Bronchial epithelial cell (primary cell): ENCODE data around the gene B4GALT5. TPM values are rescaled to one million over a fixed set of nuclear protein-coding genes. Genes with fewer than 3 reads are reported as not detected.

Source experiments
- DNase-seq: peaks from one replicate; pipeline ENCODE4 v3.0.0-alpha.2; 2010; ENCODE audit warnings: low read depth
- FAIRE-seq: peaks from 2 replicates; lab custom pipeline; 2011; peaks lifted over from hg19 to GRCh38; lab: Jason Lieb, UNC
- H3K27me3 ChIP-seq: 2 replicates; pipeline ENCODE4 v1.5.1; 2011; ENCODE audit warnings: low read length; ENCODE audit not compliant: control insufficient read depth, insufficient read depth
- H3K36me3 ChIP-seq: 2 replicates; pipeline ENCODE4 v1.5.1; 2011; ENCODE audit warnings: low read length; ENCODE audit not compliant: control insufficient read depth, insufficient read depth
- H3K4me3 ChIP-seq: 2 replicates; pipeline ENCODE4 v1.5.1; 2011; ENCODE audit warnings: mild to moderate bottlenecking, low read depth, low read length, control low read depth
- total RNA-seq: library from RNA; depleted of rRNA; stranded (reverse); fragments of >200 nt; gene quantifications from 2 replicates; pipeline ENCODE4 v1.2.1, GENCODE V29; 2014
- TF ChIP-seq, protein P1 (sequence below): IDR thresholded peaks from 2 replicates; pipeline ENCODE4 v1.5.1; 2011; ENCODE audit warnings: mild to moderate bottlenecking, moderate library complexity, low read length, control low read depth, inconsistent platforms; ENCODE audit not compliant: insufficient read depth, severe bottlenecking

The B4GALT5 gene
- total RNA-seq, 1 donor from 2014 or later, result 9.7 TPM

DNA sequence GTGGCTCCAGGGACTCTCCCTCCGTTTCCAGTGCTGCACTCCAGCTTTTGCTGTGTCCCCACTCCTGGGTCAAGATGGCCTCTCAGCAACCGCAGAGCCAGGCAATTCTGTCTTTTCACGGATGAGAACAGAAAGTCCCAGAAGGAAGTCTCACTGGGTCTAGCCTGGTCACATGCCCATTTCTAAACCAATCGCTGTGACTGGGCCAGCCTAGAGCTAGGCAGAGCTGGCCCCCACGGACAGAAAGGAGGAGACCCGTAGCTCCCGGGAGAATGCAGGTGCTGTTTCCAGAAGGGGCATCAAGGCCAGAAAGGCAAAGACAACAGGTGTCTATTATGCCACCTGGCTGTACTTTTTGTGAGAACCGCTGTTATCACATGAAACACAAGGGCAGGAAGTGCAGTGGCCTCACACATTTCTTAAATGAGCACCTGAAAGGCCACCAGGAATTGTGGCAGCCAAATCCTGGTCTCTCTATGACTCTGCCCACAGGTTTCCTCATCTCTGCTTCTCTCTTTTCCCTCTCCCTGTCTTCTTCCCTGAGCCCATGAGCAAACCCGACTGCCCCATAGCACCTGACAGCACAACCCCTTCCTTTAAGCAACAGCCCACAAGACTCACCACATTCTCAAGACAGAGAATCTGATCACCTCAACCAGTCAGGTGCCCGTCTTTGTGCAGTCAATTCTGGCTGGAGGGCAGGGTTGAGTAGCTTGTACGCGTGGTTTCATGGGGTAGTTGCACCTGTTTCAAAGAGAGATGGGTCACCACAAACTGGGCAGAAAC lies 37.1 kb upstream of the B4GALT5 start:
- DNase-seq (no peak), FAIRE-seq (no peak)
- H3K27me3 ChIP-seq, result no peaks in the 10 kb centered on the region
- no peaks in the 10 kb centered on the region for H3K36me3 ChIP-seq
- no peak overlapping the region for H3K4me3 ChIP-seq
- TF ChIP-seq, protein P1, sequence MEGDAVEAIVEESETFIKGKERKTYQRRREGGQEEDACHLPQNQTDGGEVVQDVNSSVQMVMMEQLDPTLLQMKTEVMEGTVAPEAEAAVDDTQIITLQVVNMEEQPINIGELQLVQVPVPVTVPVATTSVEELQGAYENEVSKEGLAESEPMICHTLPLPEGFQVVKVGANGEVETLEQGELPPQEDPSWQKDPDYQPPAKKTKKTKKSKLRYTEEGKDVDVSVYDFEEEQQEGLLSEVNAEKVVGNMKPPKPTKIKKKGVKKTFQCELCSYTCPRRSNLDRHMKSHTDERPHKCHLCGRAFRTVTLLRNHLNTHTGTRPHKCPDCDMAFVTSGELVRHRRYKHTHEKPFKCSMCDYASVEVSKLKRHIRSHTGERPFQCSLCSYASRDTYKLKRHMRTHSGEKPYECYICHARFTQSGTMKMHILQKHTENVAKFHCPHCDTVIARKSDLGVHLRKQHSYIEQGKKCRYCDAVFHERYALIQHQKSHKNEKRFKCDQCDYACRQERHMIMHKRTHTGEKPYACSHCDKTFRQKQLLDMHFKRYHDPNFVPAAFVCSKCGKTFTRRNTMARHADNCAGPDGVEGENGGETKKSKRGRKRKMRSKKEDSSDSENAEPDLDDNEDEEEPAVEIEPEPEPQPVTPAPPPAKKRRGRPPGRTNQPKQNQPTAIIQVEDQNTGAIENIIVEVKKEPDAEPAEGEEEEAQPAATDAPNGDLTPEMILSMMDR, result no peak

- H3K27me3 ChIP-seq, result no peaks in the 10 kb centered on the region
- FAIRE-seq, result no peak
Measured at GRCh38 chr20:49749625-49750024, 35.9 kb upstream of the B4GALT5 start.

GRCh38 chr20:49748525-49748838 lies 34.8 kb upstream of the B4GALT5 start:
- Histone ChIP-seq H3K4me3 (no peak overlapping the region), H3K36me3 (no peaks in the 10 kb centered on the region), H3K27me3 (no peaks in the 10 kb centered on the region)
- DNase-seq (no peak), FAIRE-seq (no peak)
- TF ChIP-seq, protein P1, result no peak

More at GRCh38 chr20:49749625-49750024, 35.9 kb upstream of the B4GALT5 start:
- H3K4me3 ChIP-seq, result no peak overlapping the region
- TF ChIP-seq, protein P1, result no peak
- DNase-seq, result no peak
- H3K36me3 ChIP-seq, result no peaks in the 10 kb centered on the region

GRCh38 chr20:49747707-49748524 lies 34.2 kb upstream of the B4GALT5 start:
- TF ChIP-seq, protein P1, result no peak
- Histone ChIP-seq H3K27me3 (no peaks in the 10 kb centered on the region), H3K36me3 (no peaks in the 10 kb centered on the region), H3K4me3 (no peak overlapping the region)
- FAIRE-seq (no peak), DNase-seq (no peak)

DNA sequence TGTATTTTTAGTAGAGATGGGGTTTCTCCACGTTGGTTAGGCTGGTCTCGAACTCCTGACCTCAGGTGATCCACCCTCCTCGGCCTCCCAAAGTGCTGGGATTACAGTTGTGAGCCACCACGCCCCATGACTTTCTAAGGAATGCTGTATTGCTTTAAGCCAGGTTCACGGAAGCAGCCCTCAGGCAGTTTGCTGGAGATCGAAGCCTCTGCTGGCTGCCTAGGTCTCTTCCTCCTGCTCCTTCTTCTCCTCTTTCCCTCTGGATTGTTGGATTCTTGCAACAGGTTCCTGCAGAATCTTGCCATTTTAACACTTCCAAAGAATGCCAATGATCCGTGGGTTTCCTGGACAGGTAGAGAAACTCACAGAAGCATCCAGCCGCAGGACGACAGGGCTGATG lies 29.3 kb upstream of the B4GALT5 start:
- Histone ChIP-seq H3K4me3 (no peak overlapping the region), H3K27me3 (no peaks in the 10 kb centered on the region), H3K36me3 (no peaks in the 10 kb centered on the region)
- FAIRE-seq, result no peak
- TF ChIP-seq, protein P1, result no peak
- no peak for DNase-seq
